ENCODE measurements around the gene SEC24D. TPM values are rescaled to one million over a fixed set of nuclear protein-coding genes. Genes with fewer than 3 reads are reported as not detected.

Gene SEC24D
- total RNA-seq, 2 experiments from 2014 or later: 36.2 to 41.0 TPM

Other genes with a start within 250 kb of the SEC24D start
- gene METTL14, start 150.7 kb downstream of the SEC24D start, total RNA-seq: 10 to 100 TPM; 39.8 to 48.3 TPM
- gene SYNPO2, start 52.7 kb upstream of the SEC24D start, total RNA-seq: under 1 TPM; 0.12 to 0.19 TPM